GM21390 (cell line): ENCODE measurements around the gene MBD2.

Experiments
- ATAC-seq: cut with Tn5 transposase; IDR thresholded peaks from one replicate; pipeline ENCODE4 v1.9.1; 2021; ENCODE audit not compliant: unreplicated experiment

Gene MBD2

DNA sequence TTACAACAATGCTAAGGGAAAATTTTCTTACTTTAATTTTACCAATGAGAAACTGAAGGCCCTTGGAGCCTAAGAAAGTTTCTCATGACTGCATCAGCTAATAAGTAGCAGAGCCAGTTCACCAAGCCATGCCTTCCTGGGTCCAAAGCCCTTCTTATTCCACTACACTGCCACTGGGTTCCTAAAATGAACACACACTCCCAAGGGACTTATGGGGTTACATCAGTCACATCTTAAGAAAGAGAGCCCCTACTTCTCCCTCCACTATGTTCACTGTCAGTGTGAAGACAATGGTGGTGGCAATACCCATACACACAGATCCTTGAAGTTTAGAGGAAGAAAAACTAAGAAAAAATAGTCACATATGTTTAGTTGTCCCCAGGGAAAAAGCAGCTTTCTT lies 20.6 kb downstream of the MBD2 start:
- ATAC-seq = no peak

DNA sequence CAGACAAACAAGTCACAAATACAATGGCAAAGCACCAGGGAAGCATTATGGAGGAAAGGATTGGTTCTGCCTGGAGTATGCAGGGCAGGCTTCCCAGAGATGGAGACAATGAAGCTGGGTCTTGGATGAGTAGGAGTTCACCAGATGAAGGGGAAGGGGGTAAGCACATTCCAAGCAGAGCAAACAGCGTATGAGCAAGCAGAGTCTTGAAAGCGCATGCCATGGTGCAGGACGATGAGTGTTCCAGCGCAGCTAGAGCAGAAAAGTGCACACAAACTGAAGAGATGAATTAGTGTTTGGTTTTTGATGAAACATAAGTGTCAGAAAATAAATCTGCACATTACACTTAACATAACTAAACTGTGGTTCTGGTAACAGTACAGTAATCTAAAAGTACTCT lies 21.6 kb downstream of the MBD2 start:
- ATAC-seq = no peak

DNA sequence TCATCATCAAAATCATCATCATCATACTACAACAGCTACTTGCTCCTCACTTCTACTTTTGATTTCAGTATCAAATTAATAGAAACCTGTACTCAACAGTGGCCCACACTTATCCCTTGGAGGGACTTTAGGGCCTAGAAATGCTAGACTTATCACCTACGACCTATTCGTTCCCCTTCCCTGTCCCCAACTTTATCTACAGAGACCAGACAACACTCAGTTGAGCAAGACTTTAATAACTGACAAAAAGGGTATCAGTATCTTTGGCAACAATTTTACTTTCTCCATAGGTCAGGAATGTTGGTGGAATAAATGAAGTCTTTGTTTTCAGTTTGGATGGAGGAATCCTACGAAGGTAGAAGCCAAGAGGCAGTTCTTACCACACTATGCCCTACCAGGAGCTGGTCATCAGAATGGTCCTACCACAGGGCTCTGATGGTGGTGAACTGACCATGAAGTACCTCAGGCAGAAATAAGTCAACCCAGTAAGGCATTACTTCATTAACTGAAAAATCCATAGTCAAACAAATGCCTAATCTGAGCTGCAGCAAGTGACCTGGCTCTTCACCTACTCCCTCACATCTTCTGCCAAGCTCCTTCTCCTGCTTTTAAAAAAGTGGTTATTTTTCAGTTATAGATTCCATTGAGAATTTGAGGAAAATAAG lies 26.6 kb downstream of the MBD2 start:
- no peak for ATAC-seq

DNA sequence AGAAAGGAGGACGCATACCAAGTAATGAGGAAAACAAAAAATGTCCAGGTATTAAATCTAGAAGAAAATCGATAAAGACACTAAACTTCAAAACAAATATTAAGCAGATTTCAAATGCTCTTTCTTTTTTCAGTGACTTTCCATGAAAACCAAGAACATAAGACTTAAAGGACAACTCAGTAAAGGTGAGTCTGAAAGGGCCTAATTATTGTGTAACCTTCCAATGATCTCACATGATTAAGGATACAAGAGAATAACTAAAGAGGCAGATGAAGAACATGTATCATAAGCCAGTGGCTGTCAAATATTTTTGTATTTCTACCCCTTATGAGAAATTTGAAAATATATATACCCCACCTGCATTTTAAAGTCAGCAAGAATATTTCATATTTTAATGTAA lies 30.7 kb downstream of the MBD2 start:
- ATAC-seq = no peak

DNA sequence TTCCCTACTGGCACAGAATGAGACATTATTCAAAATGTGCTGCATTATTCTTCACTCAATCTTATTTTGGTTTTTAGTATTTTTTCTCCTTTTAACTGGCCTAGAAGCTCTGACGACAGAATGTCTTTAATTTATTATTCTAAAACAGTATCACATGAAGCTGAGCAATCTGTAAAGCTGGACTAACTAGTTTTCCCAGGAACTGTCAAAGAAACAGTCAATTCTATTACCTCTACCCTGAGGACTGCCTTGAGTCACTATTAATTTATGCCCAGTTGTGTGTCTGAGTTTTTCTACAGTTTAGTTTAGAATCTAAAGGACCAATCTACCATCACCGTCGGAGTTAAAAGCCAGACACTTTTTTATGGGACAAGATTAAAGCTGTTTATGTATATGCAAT lies 31.6 kb downstream of the MBD2 start:
- ATAC-seq = no peak

DNA sequence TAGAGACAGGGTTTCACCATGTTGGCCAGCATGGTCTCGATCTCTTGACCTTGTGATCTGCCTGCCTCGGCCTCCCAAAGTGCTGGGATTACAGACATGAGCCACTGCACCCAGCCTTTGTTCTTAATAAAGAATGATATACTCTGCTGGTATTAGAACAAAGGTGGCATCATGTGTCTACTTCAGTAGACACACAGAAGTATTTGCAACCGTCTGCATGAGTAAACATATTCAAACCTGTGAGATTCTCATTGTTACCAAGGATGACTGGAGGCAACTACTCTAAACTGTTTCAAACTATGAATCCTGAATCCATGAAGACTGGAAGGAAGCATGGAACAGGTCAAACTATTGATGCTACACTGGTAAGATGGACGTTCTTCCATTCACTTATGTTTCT lies 32.1 kb downstream of the MBD2 start:
- ATAC-seq = no peak

DNA sequence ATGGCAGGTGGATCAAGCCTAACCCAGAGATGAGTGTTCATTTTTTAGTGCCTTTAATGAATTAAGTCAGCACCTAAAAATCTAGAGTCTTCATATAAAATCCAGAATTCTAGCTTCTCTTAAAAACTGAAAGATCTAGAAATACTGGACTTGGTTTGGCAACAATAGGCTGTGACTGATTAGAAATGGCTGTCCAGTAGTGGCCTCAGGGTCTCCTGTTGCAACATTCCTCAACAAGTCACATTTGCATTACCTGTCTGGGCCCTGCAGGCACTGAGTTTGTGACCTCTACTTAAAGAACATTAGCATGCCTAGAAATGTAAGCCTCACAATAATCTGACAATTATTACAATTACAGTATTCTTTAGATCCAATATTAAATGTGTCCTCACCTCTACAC lies 33.1 kb downstream of the MBD2 start:
- no peak for ATAC-seq

DNA sequence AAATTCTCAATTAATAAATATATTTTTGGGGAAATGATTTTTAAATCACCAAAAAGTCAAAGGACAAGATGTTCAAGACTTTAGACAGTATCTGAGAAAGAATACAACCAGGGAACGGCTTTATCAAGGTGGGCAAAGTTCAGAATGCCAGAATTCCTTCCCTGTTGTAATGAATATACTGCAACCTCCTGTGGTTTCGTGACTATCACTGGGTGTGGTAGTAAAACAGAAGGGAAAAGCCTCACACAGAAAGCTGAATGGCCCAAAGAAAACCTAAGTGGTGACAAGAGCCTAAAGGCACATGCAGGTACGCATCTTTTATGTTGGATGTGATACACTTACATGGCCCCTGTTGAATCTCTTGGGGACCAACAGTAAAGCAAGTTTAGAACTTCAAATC lies 37.1 kb downstream of the MBD2 start:
- ATAC-seq = no peak

DNA sequence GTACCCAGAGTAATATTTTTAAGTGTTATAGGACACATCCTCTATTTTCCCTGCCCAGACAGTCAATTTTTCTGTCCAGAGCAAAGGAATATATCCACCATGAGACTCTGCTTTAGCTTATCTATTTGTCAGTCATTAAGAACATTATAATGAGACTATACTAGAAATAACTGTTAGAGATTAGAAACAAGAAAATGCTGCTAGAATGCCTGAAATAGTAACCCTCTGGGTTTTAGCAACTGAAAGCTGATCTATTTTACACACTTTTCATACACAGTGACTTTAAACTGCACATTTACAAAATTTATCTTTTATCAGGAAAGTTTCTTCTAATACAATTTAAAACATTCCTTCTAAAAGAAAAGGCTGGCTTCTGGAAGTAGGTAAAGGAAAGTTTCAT lies 39.6 kb downstream of the MBD2 start:
- peak; percentile 39 for ATAC-seq

DNA sequence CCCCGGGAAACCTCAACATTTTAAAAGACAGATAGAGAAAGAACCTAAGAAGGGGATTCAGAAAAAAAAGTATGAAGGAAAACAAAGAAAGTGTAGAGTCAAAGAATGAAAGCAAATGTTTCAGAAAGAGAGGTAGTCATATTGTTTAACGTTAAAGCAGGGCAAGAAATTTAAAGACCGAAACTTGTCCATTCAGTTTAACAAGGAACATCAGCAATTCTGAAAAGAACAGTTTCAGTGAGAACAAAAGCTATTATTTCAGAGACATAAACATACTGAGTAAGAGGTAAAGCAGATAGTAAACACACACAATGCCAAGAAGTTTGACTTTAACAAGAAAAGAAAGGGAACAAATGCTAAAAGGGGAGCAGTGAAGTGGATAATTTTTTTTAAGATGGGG lies 41.1 kb downstream of the MBD2 start:
- ATAC-seq = no peak

DNA sequence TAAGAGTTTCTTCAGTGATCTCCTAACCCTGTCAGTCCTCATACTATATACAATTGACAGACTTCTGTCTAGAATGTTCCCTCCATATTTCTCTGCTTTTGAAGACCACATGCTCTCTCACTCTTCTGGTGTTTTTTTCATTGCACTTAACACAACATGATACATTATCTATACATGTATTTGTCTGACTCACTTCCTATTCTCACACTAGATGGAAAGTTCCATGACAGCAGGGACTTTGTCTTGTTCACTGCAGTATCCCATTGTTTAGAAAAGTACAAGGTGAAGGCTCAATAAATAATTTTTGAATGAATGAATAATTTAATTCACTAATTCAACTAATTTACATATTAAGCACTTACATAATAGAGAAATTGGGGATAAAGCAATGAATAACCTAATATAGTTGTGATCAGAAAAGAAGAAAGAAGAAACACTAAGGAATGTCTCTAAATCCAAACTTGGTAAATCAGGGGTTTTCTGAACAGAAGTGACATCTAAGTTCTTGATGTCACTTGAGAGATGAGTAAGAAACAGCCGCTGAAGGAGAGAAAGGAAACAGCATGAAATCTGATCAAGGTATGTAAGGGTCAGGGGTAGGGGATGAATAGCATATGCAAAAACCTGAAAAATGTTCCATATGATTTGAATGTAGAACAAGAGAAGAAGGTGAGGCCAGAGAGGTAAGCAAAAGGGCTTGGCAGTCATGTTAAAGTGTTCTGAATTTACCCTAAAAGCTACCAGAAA lies 42.4 kb downstream of the MBD2 start:
- peak; percentile 49 for ATAC-seq

DNA sequence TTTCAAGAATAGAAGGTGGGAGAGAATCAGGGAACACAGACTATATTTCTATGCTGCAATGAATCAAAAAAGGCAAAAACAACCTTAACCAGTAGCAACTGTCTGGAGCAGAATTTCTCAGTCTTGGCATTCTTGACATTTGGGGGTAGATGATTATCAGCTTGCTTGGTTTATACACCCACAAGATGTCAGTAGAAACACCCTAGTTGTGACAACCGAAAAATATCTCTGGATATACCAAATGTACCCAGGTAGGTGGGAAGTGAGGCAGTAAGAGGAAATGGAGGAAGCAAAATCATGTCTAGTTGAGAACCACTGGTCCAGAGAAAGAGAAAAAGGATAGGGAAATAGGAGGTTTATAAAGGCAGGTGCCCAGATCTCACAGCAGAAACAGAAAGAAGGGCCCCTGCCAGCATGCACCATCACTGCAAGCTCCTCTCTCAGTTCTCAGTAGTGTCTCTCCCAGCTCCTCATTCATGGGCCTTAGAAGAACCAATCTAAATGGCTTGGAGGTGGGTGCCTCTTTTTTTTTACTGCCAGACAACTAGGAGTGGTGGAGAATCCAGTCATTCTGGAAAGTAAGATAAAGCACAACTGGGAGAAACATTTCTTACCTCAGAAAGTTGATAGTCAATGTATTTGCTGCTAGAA lies 50.4 kb downstream of the MBD2 start:
- peak; percentile 68 for ATAC-seq

DNA sequence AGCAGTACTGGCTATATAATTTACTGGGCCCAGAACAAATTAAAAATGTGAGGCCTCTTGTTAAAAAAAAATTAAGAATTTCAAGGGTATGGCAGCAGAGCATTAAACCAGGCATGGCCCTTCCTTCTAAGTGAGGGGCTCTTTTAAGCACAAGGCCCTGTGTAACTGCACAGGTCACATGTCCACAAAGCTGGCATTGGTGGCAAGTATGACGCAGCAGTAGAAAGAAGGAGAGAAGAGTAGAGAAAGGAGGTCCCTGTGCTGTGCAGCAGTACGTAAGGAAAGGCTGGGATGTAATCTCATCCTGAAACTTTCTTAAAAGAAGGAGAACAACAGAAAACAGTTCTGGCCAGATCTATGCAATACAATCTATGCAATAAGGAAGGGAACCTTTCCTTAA lies 51.2 kb downstream of the MBD2 start:
- ATAC-seq = no peak

DNA sequence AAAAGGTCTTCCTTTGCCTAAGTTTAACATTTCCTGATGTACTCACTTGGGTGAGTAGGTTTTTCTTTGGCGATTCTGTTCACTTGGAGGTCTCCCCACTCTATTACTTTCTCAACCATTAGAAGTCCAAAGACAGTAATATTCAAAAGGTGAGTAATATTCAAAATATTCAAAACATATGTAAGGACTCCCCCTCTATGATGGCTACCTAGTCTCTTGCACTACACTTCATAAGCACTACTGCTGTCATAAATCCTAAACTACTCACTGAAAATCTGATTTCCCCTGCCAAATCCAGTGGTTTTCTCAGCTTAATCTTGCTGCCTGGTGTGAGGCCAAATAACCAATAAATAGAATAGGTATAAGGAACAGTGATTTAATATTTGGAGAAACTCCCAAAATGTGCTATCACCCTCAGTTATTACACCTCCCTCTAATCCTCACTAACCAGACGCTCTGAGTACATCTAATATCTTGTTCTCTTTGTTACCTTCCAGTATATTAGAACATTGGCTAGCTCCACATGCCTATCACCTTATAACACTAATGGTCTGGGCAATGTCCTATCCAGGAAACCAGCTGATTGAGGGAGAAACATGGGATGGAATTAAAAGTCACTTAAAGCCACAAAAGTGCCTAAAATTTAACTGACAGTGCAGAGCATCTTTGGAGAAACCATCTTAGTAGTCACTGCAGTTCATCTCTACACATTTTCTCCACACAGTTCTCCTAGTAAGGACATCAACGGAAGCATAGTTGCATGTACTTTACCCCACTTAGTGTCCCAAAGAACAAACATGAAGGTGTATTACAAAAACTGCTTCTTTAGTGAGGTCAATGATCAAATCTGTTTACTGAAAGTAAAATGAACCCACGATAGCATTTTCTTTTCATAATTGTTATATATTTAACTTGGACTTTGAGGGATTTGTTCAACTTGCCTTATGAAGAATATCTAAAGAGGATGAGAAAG lies 54.8 kb downstream of the MBD2 start:
- ATAC-seq = no peak

DNA sequence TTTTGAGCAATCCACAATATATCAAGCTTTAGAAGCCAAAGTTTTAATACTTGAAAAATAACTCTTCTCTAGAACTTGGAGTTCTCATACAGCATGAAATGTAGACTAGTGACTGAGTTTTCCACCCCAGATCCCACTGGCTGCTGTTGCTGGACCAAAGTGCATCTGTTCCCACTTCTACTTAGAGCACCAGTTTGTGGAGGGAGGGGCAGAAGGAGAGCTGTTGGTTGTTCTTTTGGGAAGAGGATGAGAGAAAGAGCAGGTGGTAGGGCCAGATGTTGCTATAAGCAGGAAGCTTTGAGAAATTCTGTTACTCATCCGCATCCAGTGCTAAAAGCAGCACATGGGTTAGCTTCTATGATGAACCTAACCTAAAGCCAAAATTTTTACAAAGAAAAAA lies 59.0 kb downstream of the MBD2 start:
- no peak for ATAC-seq

DNA sequence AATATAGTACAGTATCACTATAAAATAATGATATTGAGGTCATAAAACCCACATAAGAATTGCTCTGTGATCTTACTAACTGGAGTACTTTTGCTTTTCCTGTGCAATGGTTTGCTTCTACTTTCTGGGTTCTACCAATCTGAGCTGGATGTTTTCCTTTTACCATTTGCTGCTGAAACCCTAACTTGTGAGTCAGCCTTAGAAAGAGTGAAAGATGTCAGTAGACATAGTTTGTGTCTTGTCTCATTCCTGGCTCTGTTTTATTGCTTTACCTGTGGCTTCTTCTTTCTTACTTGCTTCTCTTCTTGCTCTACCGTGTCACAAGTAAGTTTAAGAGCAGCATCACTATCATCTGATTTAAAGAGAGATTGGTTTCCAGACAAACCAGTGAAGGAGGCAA lies 61.0 kb downstream of the MBD2 start:
- ATAC-seq = no peak

DNA sequence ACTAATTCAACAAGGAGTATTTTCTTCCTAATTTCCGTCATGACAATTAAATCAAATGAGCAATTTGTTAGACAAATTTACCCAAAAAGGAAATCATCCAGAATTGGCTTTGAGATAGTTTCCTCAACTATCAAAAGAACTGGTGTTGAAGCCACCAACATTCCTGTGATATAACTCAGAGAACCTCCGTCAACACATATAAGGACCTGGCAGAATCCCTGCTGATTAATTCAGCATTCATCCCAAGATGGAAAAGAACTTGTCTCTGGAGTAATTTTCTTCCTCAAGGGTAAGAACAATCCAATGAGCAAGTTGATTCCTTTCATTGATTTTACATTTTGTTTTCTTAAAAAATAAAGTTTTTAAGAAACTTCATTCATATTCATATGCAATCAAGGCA lies 62.0 kb downstream of the MBD2 start:
- ATAC-seq = no peak

DNA sequence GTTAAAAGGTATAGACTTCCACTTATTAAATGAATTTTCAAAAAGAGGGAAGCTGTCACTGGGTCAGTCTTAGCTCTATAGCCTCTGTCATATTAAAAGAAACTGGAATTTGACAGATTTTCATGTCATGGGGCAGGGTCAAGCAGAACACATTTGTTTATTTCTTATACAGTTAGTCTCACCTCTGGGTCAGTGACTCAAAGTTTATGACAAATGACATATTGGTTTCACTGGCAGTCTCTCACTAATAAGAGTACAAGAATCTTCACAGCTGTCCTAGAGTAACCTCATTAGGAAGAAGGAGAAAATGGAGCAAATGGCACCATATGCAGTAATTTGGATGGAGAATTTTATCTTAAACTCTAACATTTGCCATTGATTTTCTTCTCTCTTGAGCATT lies 63.2 kb downstream of the MBD2 start:
- no peak for ATAC-seq

DNA sequence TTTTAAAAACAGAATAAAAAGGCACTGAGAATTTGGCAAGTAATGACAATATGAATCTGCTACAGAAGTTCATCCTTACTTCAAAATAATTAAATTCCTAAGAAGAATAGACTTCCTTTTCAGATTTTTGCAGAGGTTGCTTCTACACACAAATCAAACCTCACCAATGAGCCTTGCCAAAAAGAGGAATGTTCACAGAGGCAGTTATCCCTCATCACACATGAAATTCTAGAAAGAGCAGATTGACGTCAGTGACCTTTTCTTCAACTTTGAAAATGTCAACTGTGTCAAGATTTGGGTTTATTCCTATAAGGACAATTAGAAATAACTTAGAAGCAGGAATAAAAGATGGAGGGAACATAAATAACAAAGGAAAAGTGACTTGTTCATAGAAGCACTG lies 64.6 kb downstream of the MBD2 start:
- ATAC-seq = no peak

DNA sequence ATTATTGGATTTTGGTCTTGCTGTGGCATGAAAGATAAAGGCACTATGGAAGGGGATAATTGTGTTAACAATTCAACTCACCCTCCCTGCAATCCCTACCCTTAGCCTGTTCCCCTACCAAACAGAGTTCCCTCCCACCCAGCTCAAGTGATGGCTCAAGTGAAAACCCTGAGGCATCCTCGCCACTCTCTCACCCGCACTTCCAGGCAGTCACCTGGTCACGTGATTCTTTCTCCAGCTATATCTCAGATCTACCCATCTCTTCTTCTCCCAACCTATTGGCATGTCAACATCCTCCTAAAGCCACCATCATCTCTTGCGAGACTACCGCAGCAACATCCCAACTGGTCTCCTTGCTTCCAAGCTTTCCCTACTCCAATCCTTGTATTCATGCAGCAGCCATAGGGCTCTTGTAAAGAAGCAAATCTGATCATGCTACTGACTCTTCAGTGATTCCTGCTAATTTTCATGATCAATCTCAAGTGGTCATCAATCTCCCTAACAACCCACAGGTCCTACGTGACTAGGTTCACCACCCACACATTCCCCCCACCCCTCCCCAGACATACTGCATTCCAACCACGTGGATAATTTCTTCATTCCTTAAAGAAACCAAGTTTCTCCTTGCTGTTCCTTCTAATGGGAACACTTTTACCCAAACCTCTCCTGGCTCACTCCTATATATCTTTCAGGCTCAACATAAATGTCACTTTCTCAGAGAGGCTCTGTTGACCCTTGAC lies 66.7 kb downstream of the MBD2 start:
- no peak for ATAC-seq

DNA sequence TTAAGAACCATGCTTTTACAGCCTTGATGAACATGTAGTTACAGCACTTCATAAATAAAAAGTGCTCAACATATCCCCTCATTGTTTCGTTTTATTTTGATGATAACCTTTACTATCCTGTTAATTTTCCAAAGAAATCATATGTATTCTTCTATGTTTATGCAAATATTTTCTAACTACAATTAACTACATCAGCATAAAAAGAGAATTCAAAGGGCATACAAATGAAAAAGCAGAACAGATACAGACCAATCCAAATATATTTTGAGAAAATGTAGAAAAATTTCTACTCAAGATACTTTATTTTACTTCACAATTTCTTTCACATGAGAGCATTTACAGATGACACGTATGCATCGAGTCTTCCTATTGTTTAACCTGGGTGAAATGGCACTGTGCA lies 69.1 kb downstream of the MBD2 start:
- no peak for ATAC-seq
